B cell (primary cell): ENCODE data around the gene ZC3H15. TPM values are rescaled to one million over a fixed set of nuclear protein-coding genes. Genes with fewer than 3 reads are reported as not detected.

ENCODE experiments used
- ATAC-seq: fragments of 200-7000 bp; cut with Tn5 transposase; one replicate; pipeline ENCODE4 v1.10.0; 2021; ENCODE audit warnings: low read depth, mild to moderate bottlenecking, moderate number of reproducible peaks, moderate library complexity
- CTCF ChIA-PET: fragments of 350-600 bp; sonication (Branson Sonifier 250); formaldehyde crosslinking; loops from one replicate; lab custom pipeline; 2021; ENCODE audit warnings: antibody characterized with exemption, inconsistent platforms; lab: Charles Lee
- POLR2A ChIA-PET: fragments of 350-600 bp; sonication (Branson Sonifier 250); formaldehyde crosslinking; loops from one replicate; lab custom pipeline; 2021; ENCODE audit warnings: antibody characterized with exemption; lab: Charles Lee
- DNase-seq: peaks from one replicate; pipeline ENCODE4 v3.0.0; 2013
- H2AFZ ChIP-seq: 2 replicates; pipeline ENCODE4 v1.6.1; 2012; ENCODE audit warnings: mild to moderate bottlenecking, low read depth, low read length; ENCODE audit not compliant: insufficient read depth, poor library complexity, severe bottlenecking
- H3K27ac ChIP-seq, 2 donors: 1 replicate in 1 of 2; 2 replicates in 1 of 2; pipeline ENCODE4 v1.5.1; 2012 to 2013; ENCODE audit warnings: low read length in 2 of 2, mild to moderate bottlenecking in 2 of 2, moderate library complexity in 1 of 2
- H3K27me3 ChIP-seq, 4 experiments: fragments of 200-600 bp in 1 of 4; sonication (generic) in 1 of 4; replicated peaks in 1 of 4; 1 replicate in 2 of 4; 2 replicates in 2 of 4; pipeline versions ENCODE4 v1.6.1 to v1.7.0; 2013 to 2016; ENCODE audit warnings: low read length in 3 of 4, mild to moderate bottlenecking in 2 of 4, mixed read lengths in 1 of 4, moderate library complexity in 1 of 4; ENCODE audit not compliant: insufficient read depth in 4 of 4, control insufficient read depth in 3 of 4; ENCODE audit errors: control extremely low read depth in 1 of 4
- H3K36me3 ChIP-seq, 2 experiments: replicated peaks in 1 of 2; 1 replicate in 1 of 2; 2 replicates in 1 of 2; pipeline versions ENCODE4 v1.6.1 to v1.7.1; 2013; ENCODE audit warnings: low read length in 1 of 2; ENCODE audit not compliant: insufficient read depth in 2 of 2, control insufficient read depth in 1 of 2; ENCODE audit errors: control extremely low read depth in 1 of 2, extremely low read depth in 1 of 2
- H3K4me1 ChIP-seq, 2 donors: fragments of 200-600 bp in 1 of 2; sonication (generic) in 1 of 2; 1 replicate in 1 of 2; 2 replicates in 1 of 2; pipeline versions ENCODE4 v1.5.1 to v1.6.1; 2013 to 2017; ENCODE audit warnings: low read length in 2 of 2; ENCODE audit not compliant: control insufficient read depth in 2 of 2, insufficient read depth in 2 of 2
- H3K4me2 ChIP-seq: replicated peaks from 2 replicates; pipeline ENCODE3; 2012; ENCODE audit warnings: mild to moderate bottlenecking, low read depth, low read length; ENCODE audit not compliant: poor library complexity, severe bottlenecking
- H3K4me3 ChIP-seq, 5 experiments: fragments of 200-600 bp in 1 of 5; sonication (generic) in 1 of 5; 1 replicate in 3 of 5; 2 replicates in 2 of 5; pipeline versions ENCODE4 v1.5.1 to v1.7.0; 2011 to 2016; ENCODE audit warnings: low read length in 4 of 5, mild to moderate bottlenecking in 4 of 5, low read depth in 2 of 5, control low read depth in 1 of 5, moderate library complexity in 1 of 5; ENCODE audit not compliant: insufficient read depth in 1 of 5; ENCODE audit errors: control extremely low read depth in 1 of 5, extremely low read depth in 1 of 5
- H3K79me2 ChIP-seq: fragments of 200-600 bp; sonication (generic); one replicate; pipeline ENCODE4 v1.6.0; 2016; ENCODE audit warnings: low read length; ENCODE audit not compliant: control insufficient read depth, insufficient read depth
- H3K9ac ChIP-seq: fragments of 200-600 bp; sonication (generic); 2 replicates; pipeline ENCODE4 v1.6.1; 2017; ENCODE audit warnings: mild to moderate bottlenecking, low read length, moderate library complexity
- H3K9me3 ChIP-seq, 3 donors: one replicate each; pipeline versions ENCODE4 v1.6.1 to v1.7.1; 2013; ENCODE audit warnings: low read length in 2 of 3; ENCODE audit not compliant: control insufficient read depth in 2 of 3, insufficient read depth in 1 of 3; ENCODE audit errors: control extremely low read depth in 1 of 3
- H4K20me1 ChIP-seq: 2 replicates; pipeline ENCODE4 v1.6.0; 2012; ENCODE audit warnings: mild to moderate bottlenecking, low read length; ENCODE audit not compliant: insufficient read depth, control insufficient read depth, poor library complexity, severe bottlenecking
- H3K27ac Mint-ChIP-seq: one replicate; pipeline ENCODE4 v1.8.0; 2021; ENCODE audit warnings: mixed read lengths
- H3K27me3 Mint-ChIP-seq: one replicate; pipeline ENCODE4 v1.8.0; 2021; ENCODE audit warnings: mixed read lengths
- H3K4me1 Mint-ChIP-seq: one replicate; pipeline ENCODE4 v1.8.0; 2021; ENCODE audit warnings: mixed read lengths
- H3K4me3 Mint-ChIP-seq: one replicate; pipeline ENCODE4 v1.8.0; 2021; ENCODE audit warnings: mixed read lengths
- H3K9me3 Mint-ChIP-seq: one replicate; pipeline ENCODE4 v1.8.0; 2022; ENCODE audit warnings: mixed read lengths; ENCODE audit not compliant: insufficient read depth
- CTCF ChIP-seq: fragments of 200-600 bp; IDR thresholded peaks from one replicate; pipeline ENCODE4 v1.8.0; 2022; ENCODE audit warnings: antibody characterized with exemption, mild to moderate bottlenecking
- EZH2 ChIP-seq: IDR thresholded peaks from 2 replicates; pipeline ENCODE4 v1.6.1; 2012; ENCODE audit warnings: borderline replicate concordance, low read depth, mild to moderate bottlenecking, moderate library complexity, low read length; ENCODE audit not compliant: insufficient read depth, poor library complexity, severe bottlenecking
- WGBS: methylation state at CpG from one replicate; pipeline ENCODE4 v1.1.5; 2013; ENCODE audit warnings: missing lambda C conversion rate; ENCODE audit not compliant: insufficient coverage; 5-methylcytosine and 5-hydroxymethylcytosine counted together
- intact Hi-C: fragments of 100-400 bp; cut with micrococcal nuclease; formaldehyde crosslinking; loops from one replicate; pipeline ENCODE4 v1.10.0; 2022
- polyA plus RNA-seq: library from polyadenylated mRNA; depleted of rRNA; stranded (reverse); fragments of >200 nt; gene quantifications from 2 replicates; pipeline ENCODE4 v1.2.3, GENCODE V29; 2012
- total RNA-seq, 2 donors: library from RNA; stranded (reverse); fragments of 120-200 nt in 1 of 2; gene quantifications; 1 replicate in 1 of 2; 2 replicates in 1 of 2; pipeline versions ENCODE4 v1.2.3 to v1.2.4, GENCODE V29; 2013 to 2022

Gene ZC3H15
- total and polyA plus RNA-seq, 2 donors (not counting 1 experiment from before 2014, with no cell fraction given), result 29.6 to 61.4 TPM

GRCh38 chr2:186546846-186547245 is 60.8 kb downstream of the ZC3H15 start:
- ChIA-PET POLR2A (no interaction called here), CTCF (no interaction called here)
- Mint-ChIP-seq H3K4me1 (no peaks in the 10 kb centered on the region), H3K9me3 (no peaks in the 10 kb centered on the region), H3K4me3 (no peak overlapping the region), H3K27me3 (peaks cover 10% of the 10 kb centered on the region), H3K27ac (no peak overlapping the region)
- no peaks in the 10 kb centered on the region for H3K36me3 ChIP-seq
- no peaks in the 10 kb centered on the region for H4K20me1 ChIP-seq
- 0% methylated on average over 1 of the region's 1 CpG for WGBS
- H3K4me3 ChIP-seq, result no peak overlapping the region
- no peak overlapping the region for H3K4me2 ChIP-seq
- TF ChIP-seq EZH2, result no peak
- TF ChIP-seq CTCF, result no peak
- H3K27me3 ChIP-seq, result no peaks in the 10 kb centered on the region
- H3K9me3 ChIP-seq, result no peaks in the 10 kb centered on the region
- no peaks in the 10 kb centered on the region for H3K4me1 ChIP-seq
- H3K27ac ChIP-seq, result no peak overlapping the region
- H2AFZ ChIP-seq, result no peak overlapping the region
- H3K79me2 ChIP-seq, result no peaks in the 10 kb centered on the region
- intact Hi-C loops, result no loop called here
- no peak for DNase-seq
- no peak overlapping the region for H3K9ac ChIP-seq
- no peak for ATAC-seq

DNA sequence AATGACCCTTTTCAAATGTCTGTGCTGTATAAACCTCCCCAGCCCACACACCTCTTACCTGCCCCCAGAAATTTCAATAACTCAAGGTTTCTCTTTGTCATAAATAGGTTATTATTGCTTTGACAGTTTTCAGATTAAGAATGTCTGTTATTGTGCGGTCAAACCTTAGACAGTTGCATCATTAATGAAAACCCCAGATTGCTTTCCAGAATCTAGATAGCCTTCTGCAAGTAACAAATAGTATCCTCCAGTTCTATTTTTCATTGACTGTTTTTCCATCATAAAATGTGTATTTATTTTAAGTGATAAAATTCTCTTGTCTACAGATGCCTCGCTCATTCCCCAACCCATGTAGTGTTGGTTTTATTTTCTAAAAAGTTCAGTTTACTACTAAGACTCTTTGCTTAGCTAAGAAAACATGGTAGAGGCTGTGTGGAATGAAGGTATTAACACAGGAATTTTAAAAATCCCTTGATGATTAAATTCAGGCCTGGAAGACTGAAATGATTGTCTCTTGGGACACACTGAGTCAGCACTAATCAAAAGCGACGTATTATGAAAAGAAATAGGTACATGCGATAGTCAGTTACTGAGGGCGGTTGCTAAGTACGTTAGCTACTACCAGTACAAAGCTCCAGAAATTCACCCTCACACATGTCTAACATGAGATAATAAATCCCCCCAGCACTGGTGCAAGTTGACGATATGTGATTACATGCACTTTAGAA is 65.4 kb downstream of the ZC3H15 start:
- TF ChIP-seq CTCF, result no peak
- no peak for TF ChIP-seq EZH2
- 100% methylated on average over 1 of the region's 8 CpGs for WGBS
- H3K4me3 Mint-ChIP-seq, result no peak overlapping the region
- no peaks in the 10 kb centered on the region for H3K36me3 ChIP-seq
- H3K27me3 ChIP-seq, result no peaks in the 10 kb centered on the region
- H4K20me1 ChIP-seq, result no peaks in the 10 kb centered on the region
- no peaks in the 10 kb centered on the region for H3K9me3 ChIP-seq
- H3K27ac ChIP-seq, result no peak overlapping the region
- no peak overlapping the region for H3K27ac Mint-ChIP-seq
- intact Hi-C loops, result no loop called here
- H3K79me2 ChIP-seq, result no peaks in the 10 kb centered on the region
- ChIA-PET CTCF (no interaction called here), POLR2A (no interaction called here)
- no peak overlapping the region for H2AFZ ChIP-seq
- DNase-seq (no peak), ATAC-seq (no peak)
- H3K4me2 ChIP-seq, result no peak overlapping the region
- no peak overlapping the region for H3K4me3 ChIP-seq
- no peaks in the 10 kb centered on the region for H3K9me3 Mint-ChIP-seq
- H3K27me3 Mint-ChIP-seq, result peaks cover 12% of the 10 kb centered on the region
- no peaks in the 10 kb centered on the region for H3K4me1 ChIP-seq
- no peak overlapping the region for H3K9ac ChIP-seq
- no peaks in the 10 kb centered on the region for H3K4me1 Mint-ChIP-seq
